Activated naive CD4-positive, alpha-beta T cell treated with anti-CD3 and anti-CD28 coated beads for 36 hours (primary cell): Measurements from ENCODE around the gene DUSP22. TPM values are rescaled to one million over a fixed set of nuclear protein-coding genes. Genes with fewer than 3 reads are reported as not detected.

Experiments
- CTCF ChIA-PET: fragments of 350-600 bp; sonication (Branson Sonifier 250); formaldehyde crosslinking; loops from one replicate; lab custom pipeline; 2021; ENCODE audit warnings: antibody characterized with exemption; lab: Charles Lee
- DNase-seq: peaks from one replicate; pipeline ENCODE4 v3.0.0-alpha.2; 2020
- H3K27ac Mint-ChIP-seq: one replicate; pipeline ENCODE4 v1.8.0; 2021; ENCODE audit warnings: mild to moderate bottlenecking, mixed read lengths
- H3K27me3 Mint-ChIP-seq: one replicate; pipeline ENCODE4 v1.8.0; 2021; ENCODE audit warnings: low read depth, mixed read lengths
- H3K36me3 Mint-ChIP-seq: one replicate; pipeline ENCODE4 v1.8.0; 2021; ENCODE audit warnings: low read depth, mixed read lengths
- H3K4me1 Mint-ChIP-seq: one replicate; pipeline ENCODE4 v1.8.0; 2021; ENCODE audit warnings: low read depth, mixed read lengths
- H3K4me3 Mint-ChIP-seq: one replicate; pipeline ENCODE4 v1.8.0; 2021; ENCODE audit warnings: mild to moderate bottlenecking, moderate library complexity, mixed read lengths
- H3K9me3 Mint-ChIP-seq: one replicate; pipeline ENCODE4 v1.8.0; 2021; ENCODE audit warnings: mixed read lengths
- intact Hi-C: fragments of 100-400 bp; cut with micrococcal nuclease; formaldehyde crosslinking; loops from one replicate; pipeline ENCODE4 v1.15.1; 2023
- total RNA-seq, 2 experiments: library from RNA; stranded (reverse); gene quantifications; one replicate each; pipeline ENCODE4 v1.2.3, GENCODE V29; 2021

The DUSP22 gene
- total RNA-seq, 2 experiments from 2014 or later = 44.6 to 46.9 TPM

DNA sequence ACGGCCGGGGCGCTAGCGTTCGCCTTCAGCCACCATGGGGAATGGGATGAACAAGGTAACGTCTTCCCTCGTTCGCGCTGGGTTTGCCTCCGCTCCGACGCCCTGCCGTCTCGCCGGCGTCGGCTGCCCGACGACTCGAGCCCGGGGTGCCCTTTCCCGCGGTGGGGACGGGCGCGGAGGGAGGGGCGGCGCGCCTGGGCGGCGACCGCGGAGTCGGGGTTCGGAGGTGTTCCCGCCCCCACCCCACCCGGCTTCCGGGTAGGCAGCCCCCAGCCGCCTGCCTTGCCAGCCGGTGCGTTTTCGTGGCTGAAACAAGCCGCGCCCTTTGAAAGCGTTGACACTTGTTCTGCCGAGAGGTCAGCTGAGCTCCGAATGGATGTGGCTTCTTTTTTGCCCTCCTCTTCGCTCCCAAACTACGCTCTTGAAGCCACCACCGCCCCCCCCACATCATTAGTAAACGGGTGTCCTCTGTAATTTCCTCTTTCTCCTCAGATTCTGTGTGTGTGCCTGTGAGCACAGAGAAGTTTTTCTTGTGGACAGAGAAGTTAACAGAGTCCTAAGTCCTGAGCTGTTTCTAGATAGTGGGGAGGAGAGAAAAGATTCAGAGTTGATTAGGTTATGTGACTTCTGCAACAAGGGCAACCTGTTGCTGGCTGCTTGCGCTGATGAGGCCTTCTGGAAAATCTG is 362 bp downstream of the DUSP22 start:
- CTCF ChIA-PET = interaction anchor here (0.6 to 2.1 kb wide), 5 partner anchors 21 to 103 kb away, joined by 3 to 6 read pairs (median 3); no protein-coding TSS in a partner anchor
- peak overlapping the region; percentile 95 for H3K27ac Mint-ChIP-seq
- DNase-seq = peak; percentile 79
- H3K4me3 Mint-ChIP-seq = peak overlapping the region; percentile 92
- H3K36me3 Mint-ChIP-seq = peaks cover 8% of the 10 kb centered on the region
- H3K27me3 Mint-ChIP-seq = no peaks in the 10 kb centered on the region
- H3K4me1 Mint-ChIP-seq = peaks cover 67% of the 10 kb centered on the region
- H3K9me3 Mint-ChIP-seq = no peaks in the 10 kb centered on the region
- intact Hi-C loops = loop anchor here (1.0 to 5.0 kb wide), 9 partner anchors 24 to 255 kb away; no protein-coding TSS in a partner anchor

- Mint-ChIP-seq H3K36me3 (peaks cover 8% of the 10 kb centered on the region), H3K27me3 (no peaks in the 10 kb centered on the region), H3K4me3 (peak overlapping the region; percentile 92), H3K27ac (peak overlapping the region; percentile 95), H3K9me3 (no peaks in the 10 kb centered on the region), H3K4me1 (peaks cover 64% of the 10 kb centered on the region)
- DNase-seq = peak; percentile 48
- CTCF ChIA-PET = interaction anchor here (0.6 to 2.1 kb wide), 5 partner anchors 20 to 104 kb away, joined by 3 to 6 read pairs (median 3); no protein-coding TSS in a partner anchor
- intact Hi-C loops = loop anchor here (1.0 to 5.0 kb wide), 6 partner anchors 23 to 254 kb away; no protein-coding TSS in a partner anchor
These were observed 1.2 kb downstream of the DUSP22 start for GRCh38 chr6:293193-294174.

GRCh38 chr6:294656-295565 is 2.6 kb downstream of the DUSP22 start:
- CTCF ChIA-PET = interaction anchor here (0.7 to 2.1 kb wide), 2 partner anchors 104 to 194 kb away, joined by 3 to 6 read pairs; no protein-coding TSS in a partner anchor
- H3K36me3 Mint-ChIP-seq = peaks cover 8% of the 10 kb centered on the region
- H3K4me1 Mint-ChIP-seq = peaks cover 55% of the 10 kb centered on the region
- DNase-seq = no peak
- no peak overlapping the region for H3K4me3 Mint-ChIP-seq
- intact Hi-C loops = loop anchor here (5.0 kb wide), 3 partner anchors 197 to 252 kb away; no protein-coding TSS in a partner anchor
- no peak overlapping the region for H3K27ac Mint-ChIP-seq
- H3K9me3 Mint-ChIP-seq = no peaks in the 10 kb centered on the region
- H3K27me3 Mint-ChIP-seq = no peaks in the 10 kb centered on the region

GRCh38 chr6:296151-297122 is 4.2 kb downstream of the DUSP22 start:
- peak; percentile 34 for DNase-seq
- no peaks in the 10 kb centered on the region for H3K9me3 Mint-ChIP-seq
- H3K4me1 Mint-ChIP-seq = peaks cover 41% of the 10 kb centered on the region
- H3K27me3 Mint-ChIP-seq = no peaks in the 10 kb centered on the region
- no peak overlapping the region for H3K27ac Mint-ChIP-seq
- CTCF ChIA-PET = interaction anchor here (0.7 kb wide), 2 partner anchors 95 to 101 kb away, joined by 3 to 4 read pairs; no protein-coding TSS in a partner anchor
- H3K36me3 Mint-ChIP-seq = peaks cover 8% of the 10 kb centered on the region
- H3K4me3 Mint-ChIP-seq = no peak overlapping the region
- intact Hi-C loops = no loop called here

DNA sequence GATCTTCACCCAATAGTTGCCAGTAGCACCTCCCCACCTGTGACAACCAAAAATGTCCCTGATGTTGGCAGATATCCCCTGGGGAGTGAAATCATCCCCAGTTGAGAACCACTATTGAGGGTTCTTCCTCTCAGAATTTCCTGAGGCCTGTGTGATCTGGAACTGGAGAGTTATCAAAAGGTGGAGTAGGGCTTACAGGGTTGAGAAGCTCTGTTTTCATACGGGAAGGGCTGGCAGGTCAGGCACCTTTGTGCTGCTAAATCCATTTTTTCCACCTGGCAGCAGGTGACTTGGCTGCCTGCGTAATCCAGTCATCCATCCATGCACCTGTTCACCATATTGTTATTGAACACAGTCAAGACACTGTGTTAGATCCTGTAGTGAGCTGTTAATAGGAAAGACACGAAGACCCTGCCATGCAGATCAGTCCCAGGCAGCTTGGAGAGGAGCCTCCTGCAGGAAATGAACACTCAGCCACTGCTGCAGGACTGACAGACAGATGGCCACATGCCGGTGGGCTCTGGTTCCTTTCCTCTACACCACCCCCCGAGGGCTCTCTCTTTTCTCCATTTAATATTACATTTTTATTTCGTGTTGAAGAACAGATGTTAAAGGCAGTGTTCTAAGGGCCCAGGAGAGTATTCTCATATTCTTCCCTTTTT is 5.4 kb downstream of the DUSP22 start:
- CTCF ChIA-PET = no interaction called here
- no peak for DNase-seq
- H3K9me3 Mint-ChIP-seq = no peaks in the 10 kb centered on the region
- peaks cover 8% of the 10 kb centered on the region for H3K36me3 Mint-ChIP-seq
- intact Hi-C loops = no loop called here
- peaks cover 40% of the 10 kb centered on the region for H3K4me1 Mint-ChIP-seq
- no peaks in the 10 kb centered on the region for H3K27me3 Mint-ChIP-seq
- H3K27ac Mint-ChIP-seq = no peak overlapping the region
- H3K4me3 Mint-ChIP-seq = no peak overlapping the region

GRCh38 chr6:298233-299103 is 6.2 kb downstream of the DUSP22 start:
- intact Hi-C loops = no loop called here
- peaks cover 37% of the 10 kb centered on the region for H3K4me1 Mint-ChIP-seq
- H3K9me3 Mint-ChIP-seq = no peaks in the 10 kb centered on the region
- peaks cover 1% of the 10 kb centered on the region for H3K36me3 Mint-ChIP-seq
- H3K4me3 Mint-ChIP-seq = no peak overlapping the region
- DNase-seq = no peak
- CTCF ChIA-PET = no interaction called here
- no peaks in the 10 kb centered on the region for H3K27me3 Mint-ChIP-seq
- no peak overlapping the region for H3K27ac Mint-ChIP-seq

- no peak for DNase-seq
- no peak overlapping the region for H3K27ac Mint-ChIP-seq
- no peaks in the 10 kb centered on the region for H3K27me3 Mint-ChIP-seq
- intact Hi-C loops = no loop called here
- no peak overlapping the region for H3K4me3 Mint-ChIP-seq
- CTCF ChIA-PET = interaction anchor here (0.6 kb wide), 1 partner anchor 51 kb away, joined by 4 read pairs; no protein-coding TSS in a partner anchor
- no peaks in the 10 kb centered on the region for H3K9me3 Mint-ChIP-seq
- H3K36me3 Mint-ChIP-seq = no peaks in the 10 kb centered on the region
- H3K4me1 Mint-ChIP-seq = peaks cover 32% of the 10 kb centered on the region
These were observed 7.1 kb downstream of the DUSP22 start for GRCh38 chr6:299104-299980.

DNA sequence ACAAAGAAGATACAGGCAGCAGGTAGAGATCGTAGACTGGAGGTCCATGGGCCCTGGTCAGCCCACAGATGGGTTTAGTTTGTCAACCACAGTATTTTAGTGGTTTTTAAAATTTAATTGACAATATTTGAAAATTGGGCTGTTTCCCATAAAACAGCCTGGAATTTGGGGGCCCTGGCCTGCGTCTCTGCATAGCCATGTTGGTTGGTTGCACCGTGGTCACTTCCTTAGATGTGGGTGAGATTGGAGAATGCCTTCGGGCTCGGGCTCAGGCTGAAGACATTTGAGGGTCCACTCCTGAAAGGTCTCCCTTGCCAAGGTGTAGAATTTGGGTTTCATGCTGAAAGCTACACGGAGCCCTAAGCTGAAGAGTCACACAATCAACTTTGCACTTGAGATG is 7.7 kb downstream of the DUSP22 start:
- Mint-ChIP-seq H3K4me3 (no peak overlapping the region), H3K9me3 (no peaks in the 10 kb centered on the region), H3K36me3 (no peaks in the 10 kb centered on the region), H3K27ac (no peak overlapping the region), H3K27me3 (no peaks in the 10 kb centered on the region), H3K4me1 (peaks cover 26% of the 10 kb centered on the region)
- CTCF ChIA-PET = no interaction called here
- intact Hi-C loops = no loop called here
- DNase-seq = no peak

DNA sequence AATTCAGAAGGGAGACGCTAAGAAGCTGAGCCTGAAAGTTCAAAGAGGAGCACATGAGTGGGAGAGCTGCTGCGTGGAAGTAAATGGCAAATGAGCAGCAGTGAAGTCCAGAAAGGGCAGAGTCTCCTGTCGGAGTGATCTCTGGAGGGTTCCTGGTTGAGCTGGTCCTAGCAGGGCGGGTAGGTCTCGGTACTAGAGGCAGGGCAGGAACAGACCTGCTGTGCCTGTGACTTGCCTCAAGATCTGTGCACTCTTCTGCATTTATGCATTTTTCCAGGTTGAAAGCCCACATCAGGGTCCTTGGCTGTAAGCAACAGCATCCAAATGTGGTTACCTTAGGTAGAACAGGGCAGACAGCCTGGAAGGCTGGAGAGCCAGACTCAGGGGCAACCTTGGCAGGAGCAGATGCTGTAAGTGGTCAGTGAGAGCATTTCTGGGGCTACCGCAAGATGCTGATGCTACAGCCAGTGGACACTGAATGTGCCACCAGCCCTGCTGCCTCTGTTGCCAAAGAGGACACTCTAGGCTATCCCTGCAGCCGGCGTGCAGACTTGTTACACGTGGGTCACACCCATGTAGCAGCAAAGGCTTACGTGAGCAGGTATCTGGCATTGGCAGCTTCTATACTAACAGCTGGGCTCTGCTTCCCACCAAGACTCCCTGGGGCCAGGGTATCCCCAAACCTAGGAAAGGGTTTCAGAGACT is 8.4 kb downstream of the DUSP22 start:
- CTCF ChIA-PET = no interaction called here
- Mint-ChIP-seq H3K27ac (no peak overlapping the region), H3K36me3 (no peaks in the 10 kb centered on the region), H3K9me3 (no peaks in the 10 kb centered on the region), H3K27me3 (no peaks in the 10 kb centered on the region), H3K4me3 (no peak overlapping the region), H3K4me1 (peaks cover 24% of the 10 kb centered on the region)
- DNase-seq = no peak
- intact Hi-C loops = no loop called here
